Immature natural killer cell (primary cell): ENCODE data around the gene SUPT3H. TPM values are rescaled to one million over a fixed set of nuclear protein-coding genes. Genes with fewer than 3 reads are reported as not detected.
A peak's percentile ranks its signal among the peaks of the same experiment; 100 is the strongest.
"Not testable (repeated sequence)": the region's sequence is repeated elsewhere in the genome, so short reads cannot be mapped to it uniquely, and the experiment has no call there.

Experiments
- DNase-seq, 3 donors: peaks; one replicate each; pipeline ENCODE4 v3.0.0; 2022; ENCODE audit warnings: mixed read lengths in 1 of 3
- H3K27ac Mint-ChIP-seq, 6 donors: one replicate each; pipeline ENCODE4 v1.8.0; 2020; ENCODE audit warnings: mixed read lengths in 6 of 6, mild to moderate bottlenecking in 5 of 6, inconsistent platforms in 4 of 6, moderate library complexity in 3 of 6
- H3K27me3 Mint-ChIP-seq, 3 donors: one replicate each; pipeline ENCODE4 v1.8.0; 2020 to 2021; ENCODE audit warnings: low read depth in 3 of 3, mild to moderate bottlenecking in 3 of 3, mixed read lengths in 3 of 3, moderate library complexity in 3 of 3, inconsistent platforms in 1 of 3
- H3K36me3 Mint-ChIP-seq, 3 donors: one replicate each; pipeline ENCODE4 v1.8.0; 2020; ENCODE audit warnings: mixed read lengths in 3 of 3, inconsistent platforms in 2 of 3, mild to moderate bottlenecking in 2 of 3
- H3K4me1 Mint-ChIP-seq, 2 donors: one replicate each; pipeline ENCODE4 v1.8.0; 2020; ENCODE audit warnings: inconsistent platforms in 2 of 2, mild to moderate bottlenecking in 2 of 2, mixed read lengths in 2 of 2, moderate library complexity in 1 of 2
- H3K4me3 Mint-ChIP-seq, 5 donors: one replicate each; pipeline ENCODE4 v1.8.0; 2020; ENCODE audit warnings: mild to moderate bottlenecking in 5 of 5, mixed read lengths in 5 of 5, inconsistent platforms in 3 of 5, moderate library complexity in 3 of 5
- H3K9me3 Mint-ChIP-seq, 6 donors: one replicate each; pipeline ENCODE4 v1.8.0; 2020; ENCODE audit warnings: mild to moderate bottlenecking in 6 of 6, mixed read lengths in 6 of 6, inconsistent platforms in 4 of 6, moderate library complexity in 3 of 6
- polyA plus RNA-seq, 3 donors: library from polyadenylated mRNA; unstranded; fragments of 300-500 nt; fragmentation: Illumina TruSeq; gene quantifications; one replicate each; pipeline ENCODE4 v1.2.3, GENCODE V29; 2021

Gene SUPT3H
- polyA plus RNA-seq, 3 donors from 2014 or later, result 3.4 to 12.5 (median 8.8) TPM

- H3K27me3 Mint-ChIP-seq, result no peaks in the 10 kb centered on the region
- H3K27ac Mint-ChIP-seq, result peak overlapping the region in 2 of 6 donors; percentile 22 to 54
- no peak for DNase-seq
- H3K9me3 Mint-ChIP-seq, result no peaks in the 10 kb centered on the region
- peaks cover 0 to 4% (median 0%) of the 10 kb centered on the region in 3 donors for H3K36me3 Mint-ChIP-seq
- no peak overlapping the region for H3K4me3 Mint-ChIP-seq
- peaks cover 6 to 16% of the 10 kb centered on the region in 2 donors for H3K4me1 Mint-ChIP-seq
These were observed 222.3 kb downstream of the SUPT3H start for GRCh38 chr6:45155341-45155894.

- Mint-ChIP-seq H3K4me3 (no peak overlapping the region), H3K27me3 (no peaks in the 10 kb centered on the region), H3K36me3 (no peaks in the 10 kb centered on the region), H3K4me1 (peaks cover 6 to 16% of the 10 kb centered on the region in 2 donors), H3K9me3 (no peaks in the 10 kb centered on the region), H3K27ac (no peak overlapping the region)
- no peak for DNase-seq
These were observed 223.1 kb downstream of the SUPT3H start for GRCh38 chr6:45154679-45155078.

- Mint-ChIP-seq H3K27ac (no peak overlapping the region), H3K27me3 (no peaks in the 10 kb centered on the region), H3K36me3 (peaks cover 0 to 7% (median 0%) of the 10 kb centered on the region in 3 donors), H3K9me3 (peaks cover 0 to 12% (median under 1%) of the 10 kb centered on the region in 6 donors), H3K4me1 (no peaks in the 10 kb centered on the region), H3K4me3 (no peak overlapping the region)
- DNase-seq, result no peak
These were observed 228.9 kb downstream of the SUPT3H start for GRCh38 chr6:45148711-45149341.

- H3K36me3 Mint-ChIP-seq, result peaks cover 0 to 7% (median 2%) of the 10 kb centered on the region in 3 donors
- no peaks in the 10 kb centered on the region for H3K4me1 Mint-ChIP-seq
- DNase-seq, result no peak
- H3K9me3 Mint-ChIP-seq, result peaks cover 0 to 13% (median 4%) of the 10 kb centered on the region in 6 donors
- H3K27me3 Mint-ChIP-seq, result no peaks in the 10 kb centered on the region
- H3K4me3 Mint-ChIP-seq, result no peak overlapping the region
- H3K27ac Mint-ChIP-seq, result no peak overlapping the region
These were observed 229.5 kb downstream of the SUPT3H start for GRCh38 chr6:45148278-45148677.

- H3K27me3 Mint-ChIP-seq, H3K4me3 Mint-ChIP-seq, DNase-seq, H3K4me1 Mint-ChIP-seq, H3K27ac Mint-ChIP-seq: not testable (repeated sequence)
- Mint-ChIP-seq H3K9me3 (peaks cover 9 to 29% (median 11%) of the 10 kb centered on the region in 6 donors), H3K36me3 (peaks cover 8 to 14% (median 9%) of the 10 kb centered on the region in 3 donors)
These were observed 232.1 kb downstream of the SUPT3H start for GRCh38 chr6:45145658-45146057.

GRCh38 chr6:45138765-45139164 lies 239.0 kb downstream of the SUPT3H start:
- peaks cover 23 to 49% (median 27%) of the 10 kb centered on the region in 6 donors for H3K9me3 Mint-ChIP-seq
- no peak for DNase-seq
- no peak overlapping the region for H3K4me3 Mint-ChIP-seq
- H3K36me3 Mint-ChIP-seq, result peaks cover 16 to 25% (median 23%) of the 10 kb centered on the region in 3 donors
- H3K27me3 Mint-ChIP-seq, result peaks cover 0 to 2% (median 2%) of the 10 kb centered on the region in 3 donors
- H3K27ac Mint-ChIP-seq, result no peak overlapping the region
- H3K4me1 Mint-ChIP-seq, result no peaks in the 10 kb centered on the region

GRCh38 chr6:45136495-45136894 lies 241.2 kb downstream of the SUPT3H start:
- H3K27me3 Mint-ChIP-seq, result peaks cover 0 to 2% (median 0%) of the 10 kb centered on the region in 3 donors
- peaks cover 12 to 20% (median 16%) of the 10 kb centered on the region in 3 donors for H3K36me3 Mint-ChIP-seq
- H3K27ac Mint-ChIP-seq, result no peak overlapping the region
- no peak for DNase-seq
- peaks cover 15 to 36% (median 21%) of the 10 kb centered on the region in 6 donors for H3K9me3 Mint-ChIP-seq
- H3K4me3 Mint-ChIP-seq, result no peak overlapping the region
- H3K4me1 Mint-ChIP-seq, result no peaks in the 10 kb centered on the region

- H3K36me3 Mint-ChIP-seq, result peaks cover 9 to 17% (median 14%) of the 10 kb centered on the region in 3 donors
- no peak overlapping the region for H3K27ac Mint-ChIP-seq
- peaks cover 2% of the 10 kb centered on the region in 3 donors for H3K27me3 Mint-ChIP-seq
- H3K4me3 Mint-ChIP-seq, result no peak overlapping the region
- no peaks in the 10 kb centered on the region for H3K4me1 Mint-ChIP-seq
- no peak for DNase-seq
- peaks cover 10 to 23% (median 15%) of the 10 kb centered on the region in 6 donors for H3K9me3 Mint-ChIP-seq
These were observed 245.0 kb downstream of the SUPT3H start for GRCh38 chr6:45132658-45133294.

GRCh38 chr6:45132059-45132458 lies 245.7 kb downstream of the SUPT3H start:
- H3K36me3 Mint-ChIP-seq, result peaks cover 9 to 17% (median 14%) of the 10 kb centered on the region in 3 donors
- no peak overlapping the region for H3K4me3 Mint-ChIP-seq
- H3K4me1 Mint-ChIP-seq, result no peaks in the 10 kb centered on the region
- H3K27me3 Mint-ChIP-seq, result peaks cover 2% of the 10 kb centered on the region in 3 donors
- no peak for DNase-seq
- peaks cover 8 to 16% (median 14%) of the 10 kb centered on the region in 6 donors for H3K9me3 Mint-ChIP-seq
- no peak overlapping the region for H3K27ac Mint-ChIP-seq

GRCh38 chr6:45129051-45129450 lies 248.7 kb downstream of the SUPT3H start:
- no peaks in the 10 kb centered on the region for H3K9me3 Mint-ChIP-seq
- no peaks in the 10 kb centered on the region for H3K4me1 Mint-ChIP-seq
- H3K4me3 Mint-ChIP-seq, result no peak overlapping the region
- H3K27me3 Mint-ChIP-seq, result peaks cover 0 to 2% (median 2%) of the 10 kb centered on the region in 3 donors
- peaks cover 0 to under 1% (median 0%) of the 10 kb centered on the region in 3 donors for H3K36me3 Mint-ChIP-seq
- no peak for DNase-seq
- H3K27ac Mint-ChIP-seq, result no peak overlapping the region

GRCh38 chr6:45127185-45127584 lies 250.5 kb downstream of the SUPT3H start:
- no peak for DNase-seq
- H3K27ac Mint-ChIP-seq, result no peak overlapping the region
- H3K9me3 Mint-ChIP-seq, result no peaks in the 10 kb centered on the region
- H3K36me3 Mint-ChIP-seq, result no peaks in the 10 kb centered on the region
- H3K4me1 Mint-ChIP-seq, result no peaks in the 10 kb centered on the region
- no peak overlapping the region for H3K4me3 Mint-ChIP-seq
- H3K27me3 Mint-ChIP-seq, result peaks cover 0 to 2% (median 2%) of the 10 kb centered on the region in 3 donors

- no peak for DNase-seq
- Mint-ChIP-seq H3K27ac (no peak overlapping the region), H3K27me3 (peaks cover 0 to 2% (median 2%) of the 10 kb centered on the region in 3 donors), H3K4me3 (no peak overlapping the region), H3K9me3 (no peaks in the 10 kb centered on the region), H3K4me1 (no peaks in the 10 kb centered on the region), H3K36me3 (no peaks in the 10 kb centered on the region)
These were observed 251.7 kb downstream of the SUPT3H start for GRCh38 chr6:45126033-45126432.

- H3K36me3 Mint-ChIP-seq, result no peaks in the 10 kb centered on the region
- no peak overlapping the region for H3K4me3 Mint-ChIP-seq
- peaks cover 0 to 3% (median 0%) of the 10 kb centered on the region in 3 donors for H3K27me3 Mint-ChIP-seq
- H3K27ac Mint-ChIP-seq, result no peak overlapping the region
- H3K4me1 Mint-ChIP-seq, result no peaks in the 10 kb centered on the region
- H3K9me3 Mint-ChIP-seq, result no peaks in the 10 kb centered on the region
- DNase-seq, result no peak
These were observed 254.7 kb downstream of the SUPT3H start for GRCh38 chr6:45123023-45123422.

GRCh38 chr6:45118754-45119153 lies 259.0 kb downstream of the SUPT3H start:
- Mint-ChIP-seq H3K4me3 (no peak overlapping the region), H3K27me3 (peaks cover 0 to 3% (median 0%) of the 10 kb centered on the region in 3 donors), H3K9me3 (no peaks in the 10 kb centered on the region), H3K27ac (no peak overlapping the region), H3K36me3 (no peaks in the 10 kb centered on the region), H3K4me1 (peaks cover 5 to 19% of the 10 kb centered on the region in 2 donors)
- DNase-seq, result no peak
